ENCODE measurements around the gene LRCH1.
A peak's percentile ranks its signal among the peaks of the same experiment; 100 is the strongest.

The LRCH1 gene

GRCh38 chr13:46562581-46562980, 9.6 kb downstream of the LRCH1 start:
- no peak for ATAC-seq

GRCh38 chr13:46565808-46566750, 13.1 kb downstream of the LRCH1 start:
- no peak for DNase-seq
- no peak for ATAC-seq

More at GRCh38 chr13:46562581-46562980, 9.6 kb downstream of the LRCH1 start:
- no peak for DNase-seq

- no peak for DNase-seq
- ATAC-seq, result no peak
These were observed 14.7 kb downstream of the LRCH1 start for GRCh38 chr13:46567671-46568070.

- no peak for ATAC-seq
These were observed 16.5 kb downstream of the LRCH1 start for GRCh38 chr13:46569456-46569855.

GRCh38 chr13:46570273-46570672, 17.3 kb downstream of the LRCH1 start:
- no peak for ATAC-seq
- no peak for DNase-seq

More at GRCh38 chr13:46569456-46569855, 16.5 kb downstream of the LRCH1 start:
- DNase-seq, result no peak

GRCh38 chr13:46571189-46571908, 18.4 kb downstream of the LRCH1 start:
- ATAC-seq (peak; percentile 59), DNase-seq (no peak)

- ATAC-seq, result no peak
- DNase-seq, result no peak
These were observed 19.1 kb downstream of the LRCH1 start for GRCh38 chr13:46571909-46572595.

- DNase-seq (no peak), ATAC-seq (no peak)
These were observed 19.9 kb downstream of the LRCH1 start for GRCh38 chr13:46572752-46573431.

- ATAC-seq (no peak), DNase-seq (no peak)
These were observed 22.4 kb downstream of the LRCH1 start for GRCh38 chr13:46575301-46575771.

- ATAC-seq (no peak), DNase-seq (no peak)
These were observed 22.9 kb downstream of the LRCH1 start for GRCh38 chr13:46575818-46576221.

- ATAC-seq (no peak), DNase-seq (no peak)
These were observed 23.8 kb downstream of the LRCH1 start for GRCh38 chr13:46576762-46577161.

- ATAC-seq (peak; percentile 45), DNase-seq (no peak)
These were observed 25.0 kb downstream of the LRCH1 start for GRCh38 chr13:46577696-46578589.

GRCh38 chr13:46578590-46578975, 25.6 kb downstream of the LRCH1 start:
- ATAC-seq (peak; percentile 79), DNase-seq (peak; percentile 32)

- no peak for ATAC-seq
- no peak for DNase-seq
These were observed 27.4 kb downstream of the LRCH1 start for GRCh38 chr13:46580362-46580839.

- ATAC-seq (no peak), DNase-seq (no peak)
These were observed 29.2 kb downstream of the LRCH1 start for GRCh38 chr13:46582190-46582589.

- ATAC-seq (no peak), DNase-seq (no peak)
These were observed 34.0 kb downstream of the LRCH1 start for GRCh38 chr13:46586751-46587514.

GRCh38 chr13:46587807-46588418, 34.9 kb downstream of the LRCH1 start:
- no peak for DNase-seq
- ATAC-seq, result no peak

GRCh38 chr13:46592385-46592784, 39.4 kb downstream of the LRCH1 start:
- DNase-seq (no peak), ATAC-seq (no peak)

GRCh38 chr13:46593398-46593797, 40.4 kb downstream of the LRCH1 start:
- peak; percentile 95 for ATAC-seq
- DNase-seq, result peak; percentile 54

Data from stimulated activated naive CD8-positive, alpha-beta T cell treated with anti-CD3 and anti-CD28 coated beads, Interleukin-15, Interleukin-2, amounts not matched to agents 100 U/mL and 50 U/mL, for 24 hours (primary cell).